Activated CD8-positive, alpha-beta T cell treated with anti-CD3 and anti-CD28 coated beads for 36 hours (primary cell): ENCODE results near the gene KLHL29. TPM values are rescaled to one million over a fixed set of nuclear protein-coding genes. Genes with fewer than 3 reads are reported as not detected.

Source experiments
- ATAC-seq: fragments of 200-7000 bp; cut with Tn5 transposase; one replicate; pipeline ENCODE4 v1.10.0; 2021; ENCODE audit warnings: mild to moderate bottlenecking, moderate library complexity
- CTCF ChIA-PET: fragments of 350-600 bp; sonication (Branson Sonifier 250); formaldehyde crosslinking; loops from one replicate; lab custom pipeline; 2021; ENCODE audit warnings: antibody characterized with exemption; lab: Charles Lee
- POLR2A ChIA-PET: fragments of 350-600 bp; sonication (Branson Sonifier 250); formaldehyde crosslinking; loops from one replicate; lab custom pipeline; 2021; ENCODE audit warnings: antibody characterized with exemption; lab: Charles Lee
- DNase-seq: peaks from one replicate; pipeline ENCODE4 v3.0.0-alpha.2; 2020
- H3K27ac Mint-ChIP-seq: one replicate; pipeline ENCODE4 v1.8.0; 2021; ENCODE audit warnings: mild to moderate bottlenecking, mixed read lengths
- H3K27me3 Mint-ChIP-seq: one replicate; pipeline ENCODE4 v1.8.0; 2021; ENCODE audit warnings: mixed read lengths
- H3K36me3 Mint-ChIP-seq: one replicate; pipeline ENCODE4 v1.8.0; 2021; ENCODE audit warnings: low read depth, mixed read lengths
- H3K4me1 Mint-ChIP-seq: one replicate; pipeline ENCODE4 v1.8.0; 2021; ENCODE audit warnings: low read depth, mixed read lengths
- H3K4me3 Mint-ChIP-seq: one replicate; pipeline ENCODE4 v1.8.0; 2021; ENCODE audit warnings: mild to moderate bottlenecking, moderate library complexity, mixed read lengths
- H3K9me3 Mint-ChIP-seq: one replicate; pipeline ENCODE4 v1.8.0; 2021; ENCODE audit warnings: mixed read lengths
- CTCF ChIP-seq: fragments of 200-600 bp; IDR thresholded peaks from one replicate; pipeline ENCODE4 v1.8.0; 2022; ENCODE audit warnings: antibody characterized with exemption, mild to moderate bottlenecking
- intact Hi-C: fragments of 100-400 bp; cut with micrococcal nuclease; formaldehyde crosslinking; loops from one replicate; pipeline ENCODE4 v1.10.0; 2022
- total RNA-seq, 2 experiments: library from RNA; stranded (reverse); gene quantifications; one replicate each; pipeline ENCODE4 v1.2.3, GENCODE V29; 2021

The KLHL29 gene
- total RNA-seq, 2 experiments from 2014 or later, result 1.0 to 1.2 TPM

GRCh38 chr2:23746141-23746863 is 361.3 kb downstream of the KLHL29 start:
- no peak for TF ChIP-seq CTCF
- CTCF ChIA-PET, result no interaction called here
- no peak for ATAC-seq
- Mint-ChIP-seq H3K27ac (no peak overlapping the region), H3K27me3 (no peaks in the 10 kb centered on the region), H3K9me3 (peaks cover 2% of the 10 kb centered on the region), H3K4me3 (no peak overlapping the region), H3K36me3 (peaks cover 21% of the 10 kb centered on the region), H3K4me1 (no peaks in the 10 kb centered on the region)
- intact Hi-C loops, result no loop called here
- POLR2A ChIA-PET, result no interaction called here
- no peak for DNase-seq

- H3K9me3 Mint-ChIP-seq, result no peaks in the 10 kb centered on the region
- POLR2A ChIA-PET, result no interaction called here
- H3K4me1 Mint-ChIP-seq, result no peaks in the 10 kb centered on the region
- CTCF ChIA-PET, result interaction anchor here (0.6 kb wide), 1 partner anchor 362 kb away, joined by 3 read pairs; no protein-coding TSS in a partner anchor
- no peaks in the 10 kb centered on the region for H3K27me3 Mint-ChIP-seq
- TF ChIP-seq CTCF, result no peak
- intact Hi-C loops, result no loop called here
- DNase-seq, result no peak
- H3K36me3 Mint-ChIP-seq, result peaks cover 10% of the 10 kb centered on the region
- ATAC-seq, result no peak
- H3K4me3 Mint-ChIP-seq, result no peak overlapping the region
- no peak overlapping the region for H3K27ac Mint-ChIP-seq
These were observed 366.8 kb downstream of the KLHL29 start for GRCh38 chr2:23751747-23752265.

- ATAC-seq (no peak), DNase-seq (no peak)
- H3K27me3 Mint-ChIP-seq, result no peaks in the 10 kb centered on the region
- CTCF ChIA-PET, result no interaction called here
- H3K9me3 Mint-ChIP-seq, result no peaks in the 10 kb centered on the region
- intact Hi-C loops, result no loop called here
- H3K4me3 Mint-ChIP-seq, result no peak overlapping the region
- no peaks in the 10 kb centered on the region for H3K4me1 Mint-ChIP-seq
- TF ChIP-seq CTCF, result no peak
- peaks cover 17% of the 10 kb centered on the region for H3K36me3 Mint-ChIP-seq
- no peak overlapping the region for H3K27ac Mint-ChIP-seq
- POLR2A ChIA-PET, result no interaction called here
These were observed 368.5 kb downstream of the KLHL29 start for GRCh38 chr2:23753291-23754010.

GRCh38 chr2:23754970-23755369 is 370.0 kb downstream of the KLHL29 start:
- H3K27ac Mint-ChIP-seq, result no peak overlapping the region
- no peak for TF ChIP-seq CTCF

More at GRCh38 chr2:23754970-23755369, 370.0 kb downstream of the KLHL29 start:
- Mint-ChIP-seq H3K36me3 (peaks cover 17% of the 10 kb centered on the region), H3K4me1 (no peaks in the 10 kb centered on the region), H3K27me3 (no peaks in the 10 kb centered on the region), H3K9me3 (no peaks in the 10 kb centered on the region), H3K4me3 (no peak overlapping the region)
- ATAC-seq (no peak), DNase-seq (no peak)
- POLR2A ChIA-PET, result no interaction called here
- intact Hi-C loops, result no loop called here
- CTCF ChIA-PET, result no interaction called here
